HG03571 (cell line): ENCODE measurements around the gene KCTD16.

Experiments used
- ATAC-seq: cut with Tn5 transposase; IDR thresholded peaks from one replicate; pipeline ENCODE4 v1.9.1; 2021; ENCODE audit not compliant: unreplicated experiment

The KCTD16 gene

GRCh38 chr5:144451187-144451973 lies 280.7 kb downstream of the KCTD16 start:
- no peak for ATAC-seq

- ATAC-seq: no peak
These were observed 283.1 kb downstream of the KCTD16 start for GRCh38 chr5:144453753-144454152.

- ATAC-seq: no peak
These were observed 286.5 kb downstream of the KCTD16 start for GRCh38 chr5:144457160-144457559.

GRCh38 chr5:144458216-144458615 lies 287.5 kb downstream of the KCTD16 start:
- no peak for ATAC-seq

- ATAC-seq: no peak
These were observed 289.9 kb downstream of the KCTD16 start for GRCh38 chr5:144460600-144460999.

GRCh38 chr5:144462577-144462976 lies 291.9 kb downstream of the KCTD16 start:
- ATAC-seq: no peak

GRCh38 chr5:144463481-144464223 lies 293.0 kb downstream of the KCTD16 start:
- ATAC-seq: no peak

GRCh38 chr5:144464306-144464705 lies 293.6 kb downstream of the KCTD16 start:
- ATAC-seq: no peak

GRCh38 chr5:144465441-144465840 lies 294.8 kb downstream of the KCTD16 start:
- no peak for ATAC-seq

- no peak for ATAC-seq
These were observed 297.1 kb downstream of the KCTD16 start for GRCh38 chr5:144467792-144468191.

- ATAC-seq: no peak
These were observed 297.9 kb downstream of the KCTD16 start for GRCh38 chr5:144468571-144468970.

GRCh38 chr5:144469106-144469505 lies 298.4 kb downstream of the KCTD16 start:
- ATAC-seq: no peak

GRCh38 chr5:144472221-144472620 lies 301.5 kb downstream of the KCTD16 start:
- no peak for ATAC-seq

GRCh38 chr5:144473650-144474049 lies 303.0 kb downstream of the KCTD16 start:
- ATAC-seq: no peak

- ATAC-seq: no peak
These were observed 307.9 kb downstream of the KCTD16 start for GRCh38 chr5:144478565-144478964.

GRCh38 chr5:144481861-144482260 lies 311.2 kb downstream of the KCTD16 start:
- ATAC-seq: no peak

GRCh38 chr5:144484124-144484897 lies 313.6 kb downstream of the KCTD16 start:
- no peak for ATAC-seq

GRCh38 chr5:144485540-144485939 lies 314.9 kb downstream of the KCTD16 start:
- ATAC-seq: no peak

GRCh38 chr5:144487207-144487606 lies 316.5 kb downstream of the KCTD16 start:
- ATAC-seq: no peak

- no peak for ATAC-seq
These were observed 317.1 kb downstream of the KCTD16 start for GRCh38 chr5:144487761-144488160.

GRCh38 chr5:144503123-144503522 lies 332.4 kb downstream of the KCTD16 start:
- no peak for ATAC-seq
